Measurements from ENCODE around the gene PPFIBP1.

PPFIBP1 gene

DNA sequence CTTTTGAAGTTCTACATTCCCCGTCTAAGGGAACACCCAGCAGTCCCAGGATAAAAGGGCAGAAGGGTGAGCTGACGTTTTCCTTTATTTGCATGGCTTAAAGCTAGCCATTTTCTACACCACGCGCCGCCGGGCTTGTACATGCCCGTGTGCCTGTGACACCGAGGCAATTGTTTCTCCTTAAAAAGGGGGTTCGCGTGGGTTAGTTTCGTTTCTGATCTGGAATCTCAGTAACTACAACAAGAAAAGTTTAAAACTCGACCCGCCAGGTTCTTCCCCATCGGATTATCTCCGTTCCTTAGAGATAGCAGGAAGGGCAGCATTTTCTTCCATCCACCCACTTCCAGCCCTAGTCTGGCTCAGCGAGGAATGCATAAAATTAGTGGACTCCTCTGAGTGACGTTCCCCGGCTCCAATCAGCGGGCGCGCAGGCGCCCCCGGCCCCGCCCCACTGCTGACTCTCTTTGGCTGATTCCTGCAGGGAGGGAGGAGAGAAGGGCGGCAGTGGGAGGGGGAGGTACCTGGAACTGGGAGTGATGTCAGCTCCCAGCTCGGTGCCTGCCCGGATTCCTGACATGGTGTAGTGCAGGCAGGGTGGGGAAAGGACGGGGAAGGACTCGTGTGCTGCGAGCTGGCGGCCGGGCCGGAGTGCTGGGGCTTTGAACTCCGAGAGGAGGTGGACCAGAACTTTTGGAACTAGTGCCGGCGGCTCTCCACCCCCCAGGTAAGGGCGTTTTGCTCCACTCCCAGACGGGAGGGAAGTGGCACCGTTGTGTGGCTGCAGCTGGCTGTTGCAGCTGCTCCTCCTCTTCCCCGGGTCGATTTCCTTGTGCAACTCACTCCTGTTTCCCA, at the start of gene PPFIBP1:
Gene PPFIBP1, plus strand, starts transcription at position 565 of the 852 bp plus-strand sequence. CDS start 109,191 bp downstream, outside the sequence.
- DNase-seq: peak; percentile 93 to 97

DNA sequence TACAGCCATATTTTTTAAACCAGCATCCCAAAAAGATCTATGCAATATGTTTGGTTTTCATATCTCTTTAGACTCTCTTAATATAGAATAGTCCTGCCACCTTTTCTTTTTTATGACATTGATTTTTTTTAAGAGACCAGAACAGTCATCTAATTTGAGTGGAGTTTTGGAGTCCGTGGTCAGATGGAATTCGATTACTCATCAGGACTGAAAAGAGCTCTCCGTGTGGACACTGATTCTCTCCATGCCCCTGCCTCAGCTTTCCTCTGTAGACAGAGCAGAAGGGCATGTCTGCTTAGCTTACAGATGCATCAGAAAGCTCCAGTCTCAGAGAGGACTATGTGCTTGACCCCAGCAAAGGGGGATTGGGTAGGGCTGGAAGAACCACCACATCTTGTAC, 49.7 kb upstream of the PPFIBP1 start:
- no peak for DNase-seq

DNA sequence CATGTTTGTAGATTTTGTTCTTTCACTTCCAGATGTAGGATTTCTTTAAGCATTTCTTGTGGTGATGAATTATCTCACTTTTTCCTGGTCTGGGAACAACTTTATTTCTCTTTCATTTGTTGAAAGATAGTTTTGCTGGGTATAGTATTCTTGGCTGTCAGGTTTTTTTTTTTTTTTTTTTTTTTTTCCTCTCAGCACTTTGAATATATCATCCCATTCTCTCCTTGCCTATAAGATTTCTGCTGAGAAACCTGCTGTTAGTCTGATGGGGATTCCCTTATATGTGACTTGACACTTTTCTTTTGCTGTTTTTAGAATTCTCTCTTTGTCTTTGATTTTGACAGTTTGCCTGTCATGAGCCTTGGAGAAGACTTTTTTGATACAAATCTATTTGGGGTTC, 47.0 kb upstream of the PPFIBP1 start:
- DNase-seq: no peak

GRCh38 chr12:27478949-27479348, 45.1 kb upstream of the PPFIBP1 start:
- no peak for DNase-seq

DNA sequence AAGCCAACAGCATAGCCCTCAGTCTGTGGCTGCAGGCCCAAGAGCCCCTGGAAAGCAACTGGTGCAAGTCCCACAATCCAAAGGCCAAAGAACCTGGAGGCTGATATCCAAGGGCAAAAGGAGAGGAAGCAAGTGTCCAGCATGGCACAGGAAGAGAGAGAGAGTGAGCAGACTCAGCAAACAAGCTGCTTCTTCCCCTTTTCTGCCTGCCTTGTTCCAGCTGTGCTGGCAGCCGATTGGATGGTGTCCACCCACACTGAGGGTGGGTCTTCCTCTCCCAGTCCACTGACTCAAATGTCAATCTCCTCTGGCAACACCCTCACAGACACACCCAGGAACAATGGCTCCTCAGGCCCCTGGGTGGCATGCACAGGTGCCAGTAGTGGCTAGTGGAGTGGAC, 44.0 kb upstream of the PPFIBP1 start:
- DNase-seq: no peak

DNA sequence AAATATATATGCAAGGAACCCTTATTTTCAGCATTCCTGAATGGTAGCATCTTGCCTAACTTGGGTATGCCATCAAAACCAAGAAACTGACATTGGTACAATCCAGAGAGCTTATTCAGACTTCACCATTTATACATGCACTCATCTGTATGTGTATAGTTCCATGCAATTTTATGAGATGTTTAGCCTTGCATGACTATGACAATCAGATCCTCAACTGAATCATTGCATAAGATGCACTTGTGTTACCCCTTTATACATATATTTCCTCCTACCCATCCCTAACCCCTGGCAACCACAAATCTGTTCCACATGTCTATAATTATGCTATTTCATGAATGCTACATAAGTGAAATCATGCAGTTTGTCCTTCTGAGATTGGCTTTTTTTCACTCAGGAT, 37.0 kb upstream of the PPFIBP1 start:
- no peak for DNase-seq

GRCh38 chr12:27488479-27488878, 35.5 kb upstream of the PPFIBP1 start:
- DNase-seq: peak in 1 of 2 experiments; percentile 2

GRCh38 chr12:27491226-27491625, 32.8 kb upstream of the PPFIBP1 start:
- no peak for DNase-seq

GRCh38 chr12:27493260-27493940, 30.6 kb upstream of the PPFIBP1 start:
- peak; percentile 9 to 72 for DNase-seq

DNA sequence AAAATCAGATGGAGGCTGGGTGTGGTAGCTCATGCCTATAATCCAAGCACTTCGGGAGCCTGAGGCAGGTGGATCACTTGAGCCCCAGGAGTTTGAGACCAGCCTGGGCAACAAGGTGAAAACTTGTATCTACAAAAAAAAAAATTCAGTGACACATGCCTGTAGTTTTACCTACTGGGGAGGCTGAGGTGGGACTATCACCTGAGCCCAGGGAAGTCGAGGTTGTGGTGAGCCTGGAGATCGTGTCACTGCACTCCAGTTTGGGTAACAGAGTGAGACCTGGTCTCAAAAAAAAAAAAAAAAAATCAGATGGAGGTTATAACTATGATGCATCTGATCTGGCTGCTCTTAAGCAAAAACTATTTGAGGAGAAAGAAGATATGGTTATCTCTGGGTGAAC, 26.6 kb upstream of the PPFIBP1 start:
- no peak for DNase-seq

DNA sequence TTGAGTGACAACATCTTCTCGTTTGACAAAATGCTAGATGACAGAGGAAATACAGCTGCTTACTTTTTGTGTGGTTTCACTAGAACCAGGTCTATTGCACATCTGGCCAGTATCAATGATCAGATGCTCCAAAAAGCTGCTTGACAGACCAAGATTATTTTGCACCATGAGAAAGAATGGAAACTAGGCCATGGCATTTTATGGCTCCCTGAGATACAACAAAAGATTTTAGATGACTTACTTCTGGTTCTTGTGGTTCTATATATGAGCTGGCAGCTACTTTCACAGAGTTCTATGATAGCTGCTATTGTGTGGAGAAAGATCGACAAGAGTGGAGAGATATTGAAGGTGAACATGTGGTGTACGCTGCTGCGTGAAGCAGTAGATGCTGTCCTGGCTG, 25.9 kb upstream of the PPFIBP1 start:
- no peak for DNase-seq

DNA sequence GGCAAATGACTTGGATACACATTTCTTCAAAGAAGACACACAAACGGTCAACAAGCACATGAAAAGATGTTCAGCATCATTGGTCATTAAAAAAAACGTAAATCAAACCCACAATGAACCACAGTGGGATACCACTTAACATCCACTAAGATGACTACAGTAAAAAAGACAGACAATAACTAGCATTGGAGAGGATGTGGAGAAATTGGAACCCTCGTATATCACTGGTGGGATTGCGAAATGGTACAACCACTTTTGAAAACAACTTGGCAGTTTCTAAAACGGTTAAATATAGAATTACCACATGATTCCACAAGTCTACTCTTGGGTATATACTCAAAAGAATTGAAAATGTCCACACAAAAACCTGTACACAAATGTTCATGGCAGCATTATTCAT, 25.2 kb upstream of the PPFIBP1 start:
- no peak for DNase-seq

- no peak for DNase-seq
These were observed 24.6 kb upstream of the PPFIBP1 start for GRCh38 chr12:27499377-27499776.

DNA sequence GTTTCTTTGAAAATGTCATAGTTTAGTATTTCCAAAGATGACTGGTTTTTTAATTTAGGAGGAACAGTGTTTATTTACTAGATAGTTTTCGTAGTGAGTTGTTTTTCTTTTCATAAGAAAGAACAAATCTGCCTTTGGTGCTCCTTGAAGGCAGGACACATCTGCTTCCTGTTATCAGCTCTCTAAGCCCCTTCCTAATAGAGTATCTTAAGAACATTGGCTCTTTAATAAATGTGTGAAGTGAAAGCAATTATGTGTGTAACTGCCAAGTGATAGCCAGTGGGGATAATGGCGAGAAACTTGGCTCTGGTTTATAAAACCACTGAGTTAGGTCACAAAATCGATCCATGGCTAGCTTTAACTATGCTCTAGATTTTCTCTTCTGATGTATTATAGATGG, 23.5 kb upstream of the PPFIBP1 start:
- DNase-seq: peak in 1 of 2 experiments; percentile 25

GRCh38 chr12:27502021-27502435, 22.0 kb upstream of the PPFIBP1 start:
- DNase-seq: no peak

- DNase-seq: no peak
These were observed 19.5 kb upstream of the PPFIBP1 start for GRCh38 chr12:27504507-27504906.

DNA sequence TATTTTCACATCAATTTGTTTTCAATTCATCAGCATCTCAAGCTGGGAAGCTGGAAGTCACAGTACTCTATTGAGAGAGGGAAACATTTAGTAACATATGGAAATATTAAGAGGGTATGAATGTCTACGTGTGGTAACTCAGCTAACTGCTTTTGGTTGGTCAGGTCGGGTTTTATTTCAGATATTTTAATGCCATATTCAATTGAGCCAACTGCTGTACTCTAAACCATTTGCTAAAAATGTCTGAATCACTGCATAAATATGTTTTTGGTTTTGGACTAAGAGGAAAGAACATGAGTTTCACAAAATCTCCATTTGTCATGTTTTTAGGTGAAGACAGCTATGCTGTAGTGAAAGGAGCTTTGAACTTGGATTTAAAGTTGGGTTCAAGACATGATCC, 18.9 kb upstream of the PPFIBP1 start:
- DNase-seq: no peak

GRCh38 chr12:27505761-27506160, 18.2 kb upstream of the PPFIBP1 start:
- DNase-seq: peak in 1 of 2 experiments; percentile 11

GRCh38 chr12:27506645-27507189, 17.3 kb upstream of the PPFIBP1 start:
- no peak for DNase-seq

GRCh38 chr12:27508736-27509431, 15.1 kb upstream of the PPFIBP1 start:
- peak in 1 of 2 experiments; percentile 10 for DNase-seq

- no peak for DNase-seq
These were observed 12.8 kb upstream of the PPFIBP1 start for GRCh38 chr12:27511031-27511722.

DNA sequence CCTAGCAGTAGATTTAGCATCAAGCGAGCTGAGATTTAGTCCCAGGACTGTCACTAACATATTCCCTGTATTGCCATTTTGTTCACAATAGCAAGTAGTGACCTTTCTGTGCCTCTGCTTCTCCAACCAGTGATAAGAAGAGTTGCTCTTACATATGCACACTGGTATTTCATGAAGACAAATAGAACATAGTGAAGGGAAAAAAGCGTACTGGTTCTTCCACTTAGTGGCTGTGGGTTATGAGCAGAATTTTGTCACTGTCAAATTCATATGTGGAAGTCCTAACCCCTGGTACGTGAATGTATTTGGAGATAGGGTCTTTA, 12.3 kb upstream of the PPFIBP1 start:
- no peak for DNase-seq
